GM21529 (cell line): Measurements from ENCODE around the gene PRCC.
"Not testable (repeated sequence)": the region's sequence is repeated elsewhere in the genome, so short reads cannot be mapped to it uniquely, and the experiment has no call there.

Experiments
- ATAC-seq: cut with Tn5 transposase; IDR thresholded peaks from one replicate; pipeline ENCODE4 v1.9.1; 2021; ENCODE audit not compliant: unreplicated experiment

Gene PRCC

DNA sequence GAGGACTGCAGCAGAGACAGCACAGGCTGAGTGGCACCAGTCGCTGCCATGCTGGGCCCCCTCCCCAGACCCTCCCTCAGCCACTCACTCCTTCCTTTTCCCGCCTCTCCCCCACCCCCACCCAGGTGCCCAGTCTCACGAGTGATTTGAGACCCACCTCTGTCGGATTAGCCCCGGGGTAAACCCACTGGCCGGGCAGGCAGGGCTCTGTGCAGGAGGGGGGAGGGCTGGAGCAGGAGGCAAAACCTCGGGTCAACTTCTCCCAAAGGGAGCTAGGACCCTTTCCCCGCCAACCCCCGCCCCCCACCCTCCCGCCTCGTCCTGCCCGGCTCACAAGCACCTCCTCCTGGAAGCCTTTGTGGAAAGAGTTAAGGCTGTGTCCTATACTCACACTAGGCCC lies 23.0 kb upstream of the PRCC start:
- no peak for ATAC-seq

- ATAC-seq: no peak
Measured at GRCh38 chr1:156744786-156745419, 22.4 kb upstream of the PRCC start.

GRCh38 chr1:156745881-156746280 lies 21.5 kb upstream of the PRCC start:
- no peak for ATAC-seq

DNA sequence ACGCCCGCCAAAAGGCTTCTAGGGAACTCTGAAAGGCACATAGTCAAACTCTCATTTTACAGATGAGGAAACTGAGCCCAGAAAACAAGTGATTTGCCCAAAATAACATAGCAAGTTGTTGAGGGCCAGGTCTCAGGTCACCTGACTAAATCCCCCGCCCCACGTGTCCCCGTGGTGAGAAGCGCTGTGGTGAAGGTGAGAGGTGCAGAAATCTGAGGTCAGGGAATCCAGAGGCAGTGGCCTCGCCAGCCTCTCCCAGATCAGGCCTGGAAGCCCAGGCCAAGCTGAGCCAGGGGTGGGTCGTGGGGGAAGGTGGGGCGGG lies 21.0 kb upstream of the PRCC start:
- ATAC-seq: no peak

- no peak for ATAC-seq
Measured at GRCh38 chr1:156746728-156747631, 20.4 kb upstream of the PRCC start.

DNA sequence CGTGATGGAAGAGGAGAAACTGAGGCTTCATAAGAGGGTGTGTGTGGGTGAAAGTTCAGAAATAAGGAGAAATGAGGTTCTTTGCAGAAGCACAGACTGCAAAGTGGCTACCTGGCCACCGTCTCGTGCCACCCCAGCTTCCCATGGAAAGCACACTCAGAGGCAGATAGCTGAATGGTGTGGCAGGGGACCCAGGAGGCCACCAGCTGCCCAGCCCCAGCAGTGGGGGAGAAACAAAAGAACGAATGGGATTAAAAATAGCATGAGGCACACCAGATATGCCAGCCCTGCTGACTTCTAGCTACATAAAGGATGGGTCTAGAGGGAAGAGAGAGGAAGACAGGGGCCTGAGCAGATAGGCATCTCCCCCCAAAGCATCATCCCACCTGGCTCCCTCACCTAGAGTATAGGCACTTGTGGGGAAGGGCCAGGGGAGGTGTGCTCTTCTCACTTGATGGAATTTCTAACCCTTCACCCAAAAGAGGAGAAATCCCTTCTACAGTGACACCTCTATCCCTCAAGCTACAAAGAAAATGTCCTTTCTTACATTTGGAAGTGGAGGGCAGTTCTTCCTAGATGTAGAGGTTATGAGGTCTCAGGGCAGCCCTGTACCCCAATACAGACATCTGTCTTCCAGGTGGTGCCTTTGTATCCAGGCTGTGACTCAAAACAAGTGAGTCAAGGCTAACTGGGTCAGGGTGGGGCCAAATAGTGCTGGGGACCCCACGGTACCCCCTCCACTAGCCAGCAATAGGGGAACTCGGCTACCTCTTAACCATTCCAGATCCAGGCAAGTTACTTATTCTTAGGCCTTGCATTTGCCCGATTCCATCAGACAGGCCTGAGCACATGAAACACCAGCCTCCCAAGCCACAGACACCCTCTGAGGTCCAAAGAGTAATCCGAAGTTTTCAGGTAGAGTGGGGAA lies 19.3 kb upstream of the PRCC start:
- ATAC-seq: no peak

DNA sequence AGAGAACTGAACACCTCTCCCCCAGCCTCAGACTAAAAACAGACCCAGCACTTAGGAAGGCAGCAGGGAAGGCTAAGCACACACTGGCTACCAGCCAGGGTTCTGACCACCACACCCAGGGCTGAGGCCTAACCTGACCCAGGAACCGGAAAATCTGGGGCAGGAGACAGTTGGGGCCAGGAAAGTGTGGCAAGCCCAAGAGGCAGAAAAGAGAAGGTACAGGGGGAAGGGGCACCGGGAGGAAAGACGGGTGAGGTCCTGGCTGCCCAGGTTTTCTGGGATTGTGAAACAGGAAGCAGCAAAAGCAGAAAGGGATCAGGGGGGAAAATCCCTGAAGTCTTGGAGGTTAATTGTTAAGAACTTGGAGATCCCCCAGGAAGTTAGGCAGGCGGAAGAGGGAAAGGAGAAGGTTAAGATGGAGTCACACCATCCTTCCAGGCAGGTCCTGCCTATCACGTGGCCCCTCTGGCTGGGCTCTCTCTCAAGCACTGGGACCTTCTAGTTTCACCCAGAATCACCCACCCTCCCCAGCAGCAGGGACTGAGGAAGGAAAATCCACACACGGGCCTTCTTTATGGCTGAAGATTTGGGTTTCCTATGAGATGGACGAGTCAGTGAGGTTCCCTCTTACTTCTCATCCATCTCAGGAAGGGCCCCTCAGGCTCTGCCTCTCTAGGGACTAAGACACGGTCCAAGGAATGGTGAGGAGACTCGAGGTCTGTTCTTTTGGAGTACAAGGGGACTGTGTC lies 18.5 kb upstream of the PRCC start:
- no peak for ATAC-seq

DNA sequence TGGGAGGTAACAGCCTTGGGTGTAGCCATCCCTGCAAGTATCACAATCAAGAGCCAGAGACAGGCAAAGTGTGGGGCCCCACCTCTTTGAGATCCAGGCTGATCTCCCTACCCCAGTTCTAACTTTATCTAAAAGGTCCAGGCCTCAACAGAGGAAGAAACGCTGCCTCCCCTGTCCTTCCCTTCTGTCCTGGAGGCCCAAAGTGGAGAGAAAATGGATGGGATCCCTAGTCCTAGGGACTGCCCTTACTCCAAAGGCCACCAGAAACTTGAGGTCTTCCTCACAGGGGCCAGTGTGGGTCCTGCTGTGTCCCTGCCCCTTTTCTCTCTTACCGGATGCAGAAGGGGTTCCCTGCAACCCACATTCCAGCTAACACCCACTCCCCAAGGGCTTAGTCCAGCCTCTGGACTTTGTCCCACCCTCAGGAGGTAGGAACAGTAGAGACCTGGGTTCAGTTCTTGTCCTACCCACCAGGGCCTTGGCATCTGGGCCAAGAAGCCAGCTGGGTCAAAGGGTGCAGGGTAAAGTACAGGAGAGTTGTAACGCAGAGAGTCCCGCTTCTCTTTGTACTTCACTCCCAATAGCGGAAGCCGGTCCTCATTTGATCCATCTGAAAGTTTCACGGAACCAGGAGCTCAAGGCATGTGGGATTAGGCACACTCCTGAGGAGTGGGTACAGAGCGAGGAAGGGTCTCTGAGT lies 17.8 kb upstream of the PRCC start:
- no peak for ATAC-seq

- no peak for ATAC-seq
Measured at GRCh38 chr1:156750191-156750672, 17.1 kb upstream of the PRCC start.

DNA sequence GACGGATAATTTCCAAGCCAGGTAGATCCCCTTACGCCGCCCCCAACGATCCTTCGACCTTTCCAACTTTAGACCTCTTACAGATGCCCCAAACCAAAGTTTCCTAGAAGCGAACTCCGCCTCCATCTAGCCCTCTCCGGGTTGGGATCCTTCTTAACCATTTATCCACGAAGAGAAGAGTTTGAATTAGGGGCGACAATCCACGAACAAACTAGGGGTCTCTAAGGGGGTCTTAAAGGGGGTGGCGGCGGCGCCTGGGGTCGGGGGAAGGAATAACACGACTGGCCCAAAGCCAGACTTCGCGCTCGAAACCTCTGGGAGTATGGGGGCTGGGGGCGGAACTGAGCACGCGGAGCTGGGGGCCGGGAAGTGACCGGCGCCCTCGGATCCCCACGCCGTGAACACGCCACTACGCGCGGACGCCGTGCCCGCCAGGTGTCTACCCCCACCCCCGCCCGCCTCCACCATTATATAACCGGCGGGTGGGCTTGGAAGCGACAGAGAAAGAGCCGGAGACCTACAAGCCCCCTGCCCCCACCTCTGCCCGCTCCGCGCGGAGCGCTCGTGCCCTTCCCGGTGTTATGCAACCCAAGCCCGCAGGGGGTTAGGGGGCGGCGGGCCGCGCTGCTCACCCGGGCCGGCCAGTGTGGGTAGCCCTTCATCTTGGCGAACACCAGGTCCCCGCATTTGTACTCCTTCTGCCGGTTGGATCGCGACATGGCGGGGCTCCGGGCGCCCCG lies 16.5 kb upstream of the PRCC start:
- ATAC-seq: peak; percentile 13

GRCh38 chr1:156751451-156751756 lies 15.9 kb upstream of the PRCC start, which contains the start of gene HDGF:
TSS of gene HDGF (minus strand) at chr1:156751675. CDS start at chr1:156751429, 246 bp downstream.
- no peak for ATAC-seq

- ATAC-seq: peak; percentile 59
Measured at GRCh38 chr1:156751757-156752481, 15.4 kb upstream of the PRCC start.

- no peak for ATAC-seq
Measured at GRCh38 chr1:156752843-156753482, 14.4 kb upstream of the PRCC start.

- no peak for ATAC-seq
Measured at GRCh38 chr1:156754219-156754618, 13.1 kb upstream of the PRCC start.

GRCh38 chr1:156755527-156755950 lies 11.8 kb upstream of the PRCC start:
- no peak for ATAC-seq

DNA sequence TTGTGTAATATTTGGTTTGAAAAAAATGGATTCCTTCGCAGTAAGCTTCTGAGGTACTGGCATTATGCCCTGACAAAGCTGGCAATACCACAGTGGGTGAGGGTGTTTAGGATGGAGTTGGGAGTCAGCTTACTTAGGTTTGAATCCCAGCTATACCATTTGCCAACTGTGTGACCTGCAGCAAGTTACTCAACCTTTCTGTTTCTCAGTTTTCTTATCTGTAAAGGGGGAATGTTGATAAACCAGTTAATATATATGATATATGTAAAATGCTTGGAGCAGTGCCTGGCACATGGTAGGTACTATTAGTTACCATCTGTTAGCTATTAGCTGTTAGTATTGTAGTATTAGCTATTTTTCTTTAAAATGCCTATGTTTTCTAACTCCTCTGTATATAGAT lies 11.0 kb upstream of the PRCC start:
- no peak for ATAC-seq

DNA sequence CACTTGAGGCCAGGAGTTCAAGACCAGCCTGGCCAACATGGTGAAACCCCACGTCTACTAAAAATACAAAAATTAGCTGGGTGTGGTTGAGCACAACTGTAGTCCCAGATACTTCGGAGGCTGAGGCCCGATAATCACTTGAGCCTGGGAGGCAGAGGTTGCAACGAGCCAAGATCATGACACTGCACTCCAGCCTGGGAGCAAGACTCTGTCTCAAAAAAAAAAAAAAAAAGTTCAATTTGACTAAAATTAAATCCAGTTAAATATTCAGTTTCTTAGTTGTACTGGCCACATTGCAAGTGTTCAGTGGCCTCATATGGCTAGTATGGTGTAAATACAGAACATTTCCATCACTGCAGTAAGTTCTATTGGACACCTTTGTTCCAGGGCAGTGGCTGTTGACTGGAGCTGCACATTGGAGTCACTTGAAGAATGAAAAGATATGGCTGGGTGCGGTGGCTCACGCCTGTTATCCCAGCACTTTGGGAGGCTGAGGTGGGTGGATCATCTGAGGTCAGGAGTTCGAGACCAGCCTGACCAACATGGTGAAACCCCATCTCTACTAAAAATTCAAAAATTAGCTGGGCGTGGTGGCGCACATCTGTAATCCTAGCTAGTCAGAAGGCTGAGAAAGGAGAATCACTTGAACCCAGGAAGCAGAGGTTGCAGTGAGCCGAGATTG lies 9.6 kb upstream of the PRCC start:
- not testable (repeated sequence) for ATAC-seq
